ENCODE data around the gene ZNF888. TPM values are rescaled to one million over a fixed set of nuclear protein-coding genes. Genes with fewer than 3 reads are reported as not detected.
"Not testable (repeated sequence)": the region's sequence is repeated elsewhere in the genome, so short reads cannot be mapped to it uniquely, and the experiment has no call there.

ZNF888 gene
- total RNA-seq, 2 experiments from 2014 or later: 4.5 to 4.8 TPM

DNA sequence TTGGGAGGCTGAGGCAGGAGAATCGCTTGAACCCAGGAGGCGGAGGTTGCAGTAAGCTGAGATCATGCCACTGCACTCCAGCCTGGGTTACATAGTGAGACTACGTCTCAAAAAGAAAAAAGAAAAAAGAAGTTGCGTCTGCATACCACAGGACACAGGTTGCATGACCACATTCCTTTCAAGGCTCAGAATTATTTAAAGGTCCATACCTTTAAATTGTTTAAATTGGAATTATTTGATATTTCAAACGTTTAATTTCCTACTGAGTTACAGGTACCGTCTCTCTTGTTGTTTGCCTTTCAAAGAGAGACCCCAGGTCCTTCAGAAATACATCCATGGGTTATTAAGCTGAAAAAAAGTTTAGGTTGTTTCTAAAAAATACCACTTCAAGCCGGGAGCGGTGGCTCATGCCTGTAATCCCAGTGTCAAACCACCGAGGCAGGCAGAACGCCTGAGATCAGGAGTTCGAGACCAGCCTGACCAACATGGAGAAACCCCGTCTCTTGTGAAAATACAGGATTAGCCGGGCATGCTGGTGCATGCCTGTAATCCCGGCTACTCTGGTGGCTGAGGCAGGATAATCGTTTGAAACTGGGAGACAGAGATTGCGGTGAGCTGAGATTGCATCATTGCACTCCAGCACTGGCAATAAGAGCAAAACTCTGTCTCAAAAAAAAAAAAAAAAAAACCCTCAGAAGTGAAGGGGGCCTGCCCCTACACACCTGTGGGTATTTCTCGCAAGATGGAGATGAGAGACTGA lies 20.8 kb upstream of the ZNF888 start:
- no peak overlapping the region for H3K4me3 Mint-ChIP-seq
- CTCF ChIA-PET: no interaction called here
- POLR2A ChIA-PET: no interaction called here

DNA sequence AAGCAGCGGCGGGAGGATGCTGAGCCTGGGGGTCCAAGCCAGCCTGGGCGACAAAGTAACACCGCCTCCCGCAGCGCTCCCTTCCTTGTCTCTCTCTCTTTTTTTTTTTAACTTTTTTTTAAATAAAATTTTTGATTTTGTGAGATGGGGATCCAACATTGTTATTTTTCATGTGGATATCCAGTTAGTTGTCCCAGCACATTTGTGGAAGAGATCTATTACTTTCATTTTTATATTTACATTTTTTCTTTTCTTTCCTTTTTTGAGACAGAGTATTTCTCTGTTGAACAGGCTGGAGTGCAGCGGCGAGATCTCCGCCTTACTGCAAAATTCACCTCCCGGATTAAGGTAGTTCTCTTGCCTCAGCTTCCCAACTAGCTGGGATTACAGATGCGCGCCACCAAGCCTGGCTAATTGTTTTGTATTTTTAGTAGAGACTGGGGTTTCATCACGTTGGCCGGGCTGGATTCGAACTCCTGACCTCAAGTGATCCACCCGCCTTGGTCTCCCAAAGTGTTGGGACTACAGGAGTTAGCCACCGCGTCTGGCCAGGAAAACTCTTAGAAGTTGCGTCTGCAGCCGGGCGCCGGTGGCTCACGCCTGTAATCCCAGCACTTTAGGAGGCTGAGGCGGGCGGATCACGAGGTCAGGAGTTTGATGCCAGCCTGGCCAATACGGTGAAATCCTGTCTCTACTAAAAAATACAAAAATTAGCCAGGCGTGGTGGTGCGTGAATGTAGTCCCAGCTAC lies 20.1 kb upstream of the ZNF888 start:
- peaks cover 22% of the 10 kb centered on the region for H3K4me1 Mint-ChIP-seq (ENCODE audit: low read depth)
- no peak overlapping the region for H3K27ac Mint-ChIP-seq
- POLR2A ChIA-PET: interaction anchor here (0.6 to 0.7 kb wide), 2 partner anchors 67 to 129 kb away, joined by 3 read pairs; no protein-coding TSS in a partner anchor
- ATAC-seq (peak; percentile 18), DNase-seq (no peak)
- H3K27me3 Mint-ChIP-seq: no peaks in the 10 kb centered on the region
- H3K36me3 Mint-ChIP-seq (ENCODE audit: low read depth): peaks cover 13% of the 10 kb centered on the region
- CTCF ChIA-PET: no interaction called here
- peak overlapping the region; percentile 94 for H3K4me3 Mint-ChIP-seq
- peaks cover 11% of the 10 kb centered on the region for H3K9me3 Mint-ChIP-seq
- intact Hi-C loops (cut with micrococcal nuclease): no loop called here
- TF ChIP-seq, protein P1, sequence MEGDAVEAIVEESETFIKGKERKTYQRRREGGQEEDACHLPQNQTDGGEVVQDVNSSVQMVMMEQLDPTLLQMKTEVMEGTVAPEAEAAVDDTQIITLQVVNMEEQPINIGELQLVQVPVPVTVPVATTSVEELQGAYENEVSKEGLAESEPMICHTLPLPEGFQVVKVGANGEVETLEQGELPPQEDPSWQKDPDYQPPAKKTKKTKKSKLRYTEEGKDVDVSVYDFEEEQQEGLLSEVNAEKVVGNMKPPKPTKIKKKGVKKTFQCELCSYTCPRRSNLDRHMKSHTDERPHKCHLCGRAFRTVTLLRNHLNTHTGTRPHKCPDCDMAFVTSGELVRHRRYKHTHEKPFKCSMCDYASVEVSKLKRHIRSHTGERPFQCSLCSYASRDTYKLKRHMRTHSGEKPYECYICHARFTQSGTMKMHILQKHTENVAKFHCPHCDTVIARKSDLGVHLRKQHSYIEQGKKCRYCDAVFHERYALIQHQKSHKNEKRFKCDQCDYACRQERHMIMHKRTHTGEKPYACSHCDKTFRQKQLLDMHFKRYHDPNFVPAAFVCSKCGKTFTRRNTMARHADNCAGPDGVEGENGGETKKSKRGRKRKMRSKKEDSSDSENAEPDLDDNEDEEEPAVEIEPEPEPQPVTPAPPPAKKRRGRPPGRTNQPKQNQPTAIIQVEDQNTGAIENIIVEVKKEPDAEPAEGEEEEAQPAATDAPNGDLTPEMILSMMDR (IDR thresholded peaks at IDR 0.05): no peak

More for the DNA sequence above, 20.8 kb upstream of the ZNF888 start:
- Mint-ChIP-seq H3K36me3 (ENCODE audit: low read depth) (peaks cover 8% of the 10 kb centered on the region), H3K27ac (no peak overlapping the region), H3K27me3 (no peaks in the 10 kb centered on the region), H3K9me3 (peaks cover 11% of the 10 kb centered on the region), H3K4me1 (ENCODE audit: low read depth) (peaks cover 15% of the 10 kb centered on the region)
- intact Hi-C loops (cut with micrococcal nuclease): no loop called here
- DNase-seq (no peak), ATAC-seq (no peak)
- TF ChIP-seq, protein P1 (IDR thresholded peaks at IDR 0.05): no peak

DNA sequence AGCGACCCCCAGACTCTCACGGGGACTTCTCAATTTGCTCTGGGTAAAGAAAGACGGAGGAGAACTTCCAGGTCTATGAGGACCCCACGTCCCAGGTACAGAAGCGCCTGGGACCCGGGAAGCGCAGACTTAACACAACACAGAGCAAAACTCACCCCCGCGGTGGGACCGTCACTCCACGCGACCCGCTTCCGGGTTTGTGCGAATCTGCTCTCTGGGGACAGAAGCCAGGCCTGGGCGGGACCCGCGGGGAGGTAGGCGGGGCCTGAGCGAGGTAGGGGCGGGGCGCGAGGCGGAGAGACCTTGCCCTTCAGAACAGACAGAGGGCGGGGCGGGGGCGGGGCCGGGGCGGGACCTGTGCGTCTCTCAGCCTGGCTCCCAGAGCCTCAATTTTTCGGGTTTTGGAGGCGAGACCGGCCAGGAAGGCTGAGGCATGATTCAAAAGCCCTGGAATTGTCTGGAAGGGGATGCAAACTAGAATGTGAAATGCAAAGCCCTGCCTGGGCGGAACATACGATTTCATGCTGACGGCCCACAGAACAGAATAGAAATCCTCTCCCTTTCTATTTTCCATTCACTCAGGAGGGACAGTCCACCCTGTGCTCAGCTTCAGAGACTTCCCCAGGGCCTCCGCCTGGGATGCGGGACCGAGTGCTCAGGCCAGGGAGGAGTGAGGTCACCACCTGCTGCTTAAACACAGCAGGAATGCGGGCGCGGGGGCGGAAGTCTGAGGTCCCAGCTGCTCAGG lies 19.3 kb upstream of the ZNF888 start:
- ChIA-PET POLR2A (interaction anchor here (0.6 to 0.7 kb wide), 2 partner anchors 67 to 129 kb away, joined by 3 read pairs; no protein-coding TSS in a partner anchor), CTCF (no interaction called here)
- Mint-ChIP-seq H3K4me1 (ENCODE audit: low read depth) (peaks cover 24% of the 10 kb centered on the region), H3K9me3 (peaks cover 7% of the 10 kb centered on the region), H3K27me3 (no peaks in the 10 kb centered on the region), H3K27ac (peak overlapping the region; percentile 94), H3K4me3 (peak overlapping the region; percentile 94), H3K36me3 (ENCODE audit: low read depth) (peaks cover 11% of the 10 kb centered on the region)
- intact Hi-C loops (cut with micrococcal nuclease): no loop called here
- DNase-seq (peak; percentile 97), ATAC-seq (peak; percentile 100)
- TF ChIP-seq, protein P1 (IDR thresholded peaks at IDR 0.05): no peak

DNA sequence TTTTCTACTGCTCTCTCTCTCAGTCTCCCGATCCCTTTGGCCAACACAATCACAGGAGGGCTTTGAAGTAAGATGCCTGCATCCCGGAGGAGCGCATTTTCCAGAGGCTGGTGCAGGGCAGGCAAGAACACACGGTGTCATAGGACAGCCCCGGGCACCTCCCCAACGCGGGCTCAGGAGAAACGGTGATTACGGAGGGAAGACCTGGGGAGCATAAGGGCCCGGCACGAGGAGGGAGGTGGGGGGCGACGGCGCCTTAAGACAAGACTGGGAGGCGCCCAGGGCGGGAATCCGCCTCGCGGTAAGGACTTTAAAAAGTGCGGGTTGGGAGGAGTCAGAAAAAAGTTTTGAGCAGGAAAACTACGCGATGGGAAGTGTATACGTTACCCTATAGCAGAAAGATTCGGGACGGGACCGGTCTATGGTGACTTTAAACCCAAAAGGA lies 18.7 kb upstream of the ZNF888 start:
- H3K9me3 Mint-ChIP-seq: peaks cover 5% of the 10 kb centered on the region
- intact Hi-C loops (cut with micrococcal nuclease): no loop called here
- peak; percentile 41 for DNase-seq
- TF ChIP-seq, protein P1 (IDR thresholded peaks at IDR 0.05): no peak
- ATAC-seq: peak; percentile 40
- ChIA-PET POLR2A (no interaction called here), CTCF (no interaction called here)
- H3K4me3 Mint-ChIP-seq: peak overlapping the region; percentile 94
- H3K36me3 Mint-ChIP-seq (ENCODE audit: low read depth): peaks cover 17% of the 10 kb centered on the region
- H3K4me1 Mint-ChIP-seq (ENCODE audit: low read depth): peaks cover 25% of the 10 kb centered on the region
- H3K27ac Mint-ChIP-seq: peak overlapping the region; percentile 94
- H3K27me3 Mint-ChIP-seq: no peaks in the 10 kb centered on the region

DNA sequence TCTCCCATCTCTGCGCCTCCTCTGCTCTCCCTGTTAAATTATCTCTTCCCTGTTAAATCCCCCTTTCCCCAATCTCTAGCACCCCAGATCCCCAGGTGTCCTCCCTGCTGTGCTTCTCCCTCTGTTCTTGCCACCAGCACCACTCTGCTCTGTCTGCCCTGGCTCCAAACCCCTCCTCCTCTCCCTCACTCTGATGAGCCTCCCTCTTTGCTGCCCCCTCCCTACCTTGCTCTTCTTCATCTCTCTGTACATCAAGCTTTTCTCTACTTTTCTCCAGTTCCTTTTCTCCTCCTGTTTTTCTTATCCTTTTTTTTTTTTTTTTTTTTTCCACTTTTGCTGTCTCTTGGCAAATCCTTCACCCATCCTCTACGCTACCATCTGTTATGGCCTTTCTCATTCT lies 18.3 kb upstream of the ZNF888 start:
- peak overlapping the region; percentile 94 for H3K4me3 Mint-ChIP-seq
- H3K36me3 Mint-ChIP-seq (ENCODE audit: low read depth): peaks cover 22% of the 10 kb centered on the region
- H3K9me3 Mint-ChIP-seq; ATAC-seq; H3K27me3 Mint-ChIP-seq; CTCF ChIA-PET; intact Hi-C loops (cut with micrococcal nuclease): not testable (repeated sequence)
- peaks cover 29% of the 10 kb centered on the region for H3K4me1 Mint-ChIP-seq (ENCODE audit: low read depth)
- H3K27ac Mint-ChIP-seq: peak overlapping the region; percentile 94
- peak; percentile 19 for DNase-seq
- POLR2A ChIA-PET: interaction anchor here (1.2 kb wide), 1 partner anchor 20 kb away, joined by 3 read pairs; no protein-coding TSS in a partner anchor

- ATAC-seq; intact Hi-C loops (cut with micrococcal nuclease); H3K9me3 Mint-ChIP-seq; DNase-seq; H3K27ac Mint-ChIP-seq; CTCF ChIA-PET; H3K27me3 Mint-ChIP-seq: not testable (repeated sequence)
- Mint-ChIP-seq H3K4me3 (peak overlapping the region; percentile 94), H3K4me1 (ENCODE audit: low read depth) (peaks cover 35% of the 10 kb centered on the region), H3K36me3 (ENCODE audit: low read depth) (peaks cover 28% of the 10 kb centered on the region)
- POLR2A ChIA-PET: interaction anchor here (1.2 kb wide), 1 partner anchor 19 kb away, joined by 3 read pairs; no protein-coding TSS in a partner anchor
Observed at GRCh38 chr19:52940905-52941304, 17.7 kb upstream of the ZNF888 start.
